ENCODE measurements around the gene STAB1.
A peak's percentile ranks its signal among the peaks of the same experiment; 100 is the strongest.

The STAB1 gene

GRCh38 chr3:52532838-52533622 lies 37.9 kb downstream of the STAB1 start:
- 0 out of 3 replicates have a peak, but pooled peaks have one; percentile 0 for ATAC-seq
- no peak for TF ChIP-seq SNAI2 (CRISPR knock-in tag; IDR thresholded peaks at IDR 0.05)
- TF ChIP-seq ISL1 (CRISPR knock-in tag; IDR thresholded peaks at IDR 0.05), result no peak
- TF ChIP-seq BACH2 (CRISPR knock-in tag; IDR thresholded peaks at IDR 0.05; ENCODE audit: borderline replicate concordance), result no peak
- no peak for TF ChIP-seq CSDC2 (CRISPR knock-in tag; IDR thresholded peaks at IDR 0.05)
- TF ChIP-seq ARNTL (CRISPR knock-in tag; IDR thresholded peaks at IDR 0.05; ENCODE audit: borderline replicate concordance, low read depth), result no peak
- TF ChIP-seq ZC3H10 (CRISPR knock-in tag; IDR thresholded peaks at IDR 0.05), result no peak
- no peak for TF ChIP-seq TSHZ2 (CRISPR knock-in tag; IDR thresholded peaks at IDR 0.05)
- no peak for TF ChIP-seq ZFP3 (CRISPR knock-in tag; IDR thresholded peaks at IDR 0.05)
- no peak for TF ChIP-seq POU6F1 (CRISPR knock-in tag; IDR thresholded peaks at IDR 0.05; ENCODE audit: borderline replicate concordance, low read depth)
- no peak for TF ChIP-seq ZNF70 (CRISPR knock-in tag; IDR thresholded peaks at IDR 0.05)
- TF ChIP-seq CREB5 (CRISPR knock-in tag; IDR thresholded peaks at IDR 0.05; ENCODE audit: low read depth), result no peak
- no peak for TF ChIP-seq ESRRG (CRISPR knock-in tag; IDR thresholded peaks at IDR 0.05)
- TF ChIP-seq CSRNP3 (CRISPR knock-in tag; IDR thresholded peaks at IDR 0.05), result no peak
- TF ChIP-seq ZNF8 (CRISPR knock-in tag; IDR thresholded peaks at IDR 0.05), result no peak

GRCh38 chr3:52533623-52534280 lies 38.6 kb downstream of the STAB1 start, which contains the start of gene NT5DC2:
TSS of gene NT5DC2 (minus strand) at chr3:52533857. CDS start at chr3:52533737, 120 bp downstream.
- ATAC-seq, result peak; percentile 14

More at GRCh38 chr3:52533623-52534280, 38.6 kb downstream of the STAB1 start, which contains the start of gene NT5DC2:
- TF ChIP-seq TCF4 (CRISPR knock-in tag; IDR thresholded peaks at IDR 0.05; ENCODE audit: borderline replicate concordance), result no peak
- no peak for TF ChIP-seq CSDC2 (CRISPR knock-in tag; IDR thresholded peaks at IDR 0.05)
- TF ChIP-seq PATZ1 (CRISPR knock-in tag; IDR thresholded peaks at IDR 0.05; ENCODE audit: borderline replicate concordance), result 0 out of 2 replicates have a peak, but pooled peaks have one; percentile 32
- no peak for TF ChIP-seq PPARA (CRISPR knock-in tag; IDR thresholded peaks at IDR 0.05; ENCODE audit: borderline replicate concordance)
